GM18861 (cell line): ENCODE results near the gene UBTD1.
"Not testable (repeated sequence)": the region's sequence is repeated elsewhere in the genome, so short reads cannot be mapped to it uniquely, and the experiment has no call there.

Source experiments
- ATAC-seq: cut with Tn5 transposase; IDR thresholded peaks from one replicate; pipeline ENCODE4 v1.9.1; 2021; ENCODE audit not compliant: unreplicated experiment

The UBTD1 gene

GRCh38 chr10:97514344-97514743 lies 15.6 kb downstream of the UBTD1 start:
- no peak for ATAC-seq

- no peak for ATAC-seq
These were observed 16.7 kb downstream of the UBTD1 start for GRCh38 chr10:97515271-97515978.

- no peak for ATAC-seq
These were observed 18.5 kb downstream of the UBTD1 start for GRCh38 chr10:97517096-97517750.

GRCh38 chr10:97517778-97518300 lies 19.1 kb downstream of the UBTD1 start:
- ATAC-seq, result no peak

- ATAC-seq, result no peak
These were observed 19.7 kb downstream of the UBTD1 start for GRCh38 chr10:97518301-97519043.

GRCh38 chr10:97519342-97519741 lies 20.6 kb downstream of the UBTD1 start:
- no peak for ATAC-seq

GRCh38 chr10:97520520-97520919 lies 21.8 kb downstream of the UBTD1 start:
- ATAC-seq, result no peak

GRCh38 chr10:97520978-97521761 lies 22.4 kb downstream of the UBTD1 start:
- ATAC-seq, result no peak

GRCh38 chr10:97522071-97522470 lies 23.3 kb downstream of the UBTD1 start:
- no peak for ATAC-seq

GRCh38 chr10:97522937-97523336 lies 24.2 kb downstream of the UBTD1 start:
- no peak for ATAC-seq

GRCh38 chr10:97525086-97525485 lies 26.4 kb downstream of the UBTD1 start:
- ATAC-seq, result no peak

- ATAC-seq, result no peak
These were observed 27.0 kb downstream of the UBTD1 start for GRCh38 chr10:97525683-97526110.

GRCh38 chr10:97528876-97529275 lies 30.2 kb downstream of the UBTD1 start:
- not testable (repeated sequence) for ATAC-seq

- ATAC-seq, result no peak
These were observed 31.2 kb downstream of the UBTD1 start for GRCh38 chr10:97529685-97530465.

- no peak for ATAC-seq
These were observed 32.8 kb downstream of the UBTD1 start for GRCh38 chr10:97531401-97531986.

GRCh38 chr10:97532935-97533671 lies 34.4 kb downstream of the UBTD1 start:
- ATAC-seq, result no peak

GRCh38 chr10:97533888-97534287 lies 35.2 kb downstream of the UBTD1 start:
- ATAC-seq, result no peak

GRCh38 chr10:97534746-97535367 lies 36.1 kb downstream of the UBTD1 start:
- ATAC-seq, result no peak
